Measurements from ENCODE around the gene SHB. TPM values are rescaled to one million over a fixed set of nuclear protein-coding genes. Genes with fewer than 3 reads are reported as not detected.

Gene SHB
- total RNA-seq, 2 donors from 2014 or later, result 41.7 to 57.9 TPM

DNA sequence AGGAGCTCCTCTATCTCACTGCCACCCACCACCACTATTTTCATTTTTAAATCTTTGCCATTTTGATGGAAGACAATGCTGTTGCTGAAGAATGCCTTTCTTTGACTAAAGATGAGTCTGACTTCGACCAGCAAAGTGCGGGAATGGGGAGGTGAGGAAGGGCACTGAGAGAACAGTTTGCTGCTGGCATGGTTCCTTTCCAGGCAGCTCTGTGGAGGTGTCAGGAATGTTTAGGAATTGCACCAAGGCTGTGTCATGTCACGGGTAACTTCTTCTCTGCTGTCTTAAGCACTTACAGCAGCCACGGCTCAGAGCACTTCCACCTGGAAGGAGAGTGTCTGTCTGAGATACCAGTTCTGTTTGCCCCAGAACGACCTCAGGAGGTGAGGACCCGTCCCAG lies 41.4 kb upstream of the SHB start:
- Histone ChIP-seq H3K27me3 (replicated peaks; ENCODE audit: insufficient read depth) (no peaks in the 10 kb centered on the region), H3K27ac (no peak overlapping the region), H3K36me3 (no peaks in the 10 kb centered on the region), H3K4me3 (no peak overlapping the region), H3K9me3 (no peaks in the 10 kb centered on the region), H3K4me1 (ENCODE audit: control insufficient read depth in 1 of 2, low read depth in 2 of 2) (no peaks in the 10 kb centered on the region)
- TF ChIP-seq, protein P1, sequence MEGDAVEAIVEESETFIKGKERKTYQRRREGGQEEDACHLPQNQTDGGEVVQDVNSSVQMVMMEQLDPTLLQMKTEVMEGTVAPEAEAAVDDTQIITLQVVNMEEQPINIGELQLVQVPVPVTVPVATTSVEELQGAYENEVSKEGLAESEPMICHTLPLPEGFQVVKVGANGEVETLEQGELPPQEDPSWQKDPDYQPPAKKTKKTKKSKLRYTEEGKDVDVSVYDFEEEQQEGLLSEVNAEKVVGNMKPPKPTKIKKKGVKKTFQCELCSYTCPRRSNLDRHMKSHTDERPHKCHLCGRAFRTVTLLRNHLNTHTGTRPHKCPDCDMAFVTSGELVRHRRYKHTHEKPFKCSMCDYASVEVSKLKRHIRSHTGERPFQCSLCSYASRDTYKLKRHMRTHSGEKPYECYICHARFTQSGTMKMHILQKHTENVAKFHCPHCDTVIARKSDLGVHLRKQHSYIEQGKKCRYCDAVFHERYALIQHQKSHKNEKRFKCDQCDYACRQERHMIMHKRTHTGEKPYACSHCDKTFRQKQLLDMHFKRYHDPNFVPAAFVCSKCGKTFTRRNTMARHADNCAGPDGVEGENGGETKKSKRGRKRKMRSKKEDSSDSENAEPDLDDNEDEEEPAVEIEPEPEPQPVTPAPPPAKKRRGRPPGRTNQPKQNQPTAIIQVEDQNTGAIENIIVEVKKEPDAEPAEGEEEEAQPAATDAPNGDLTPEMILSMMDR (IDR thresholded peaks at IDR 0.05), result no peak
- ATAC-seq (ENCODE audit: insufficient number of reproducible peaks, low FRiP score, low read depth) (no peak), DNase-seq (ENCODE audit: low spot score) (no peak)

DNA sequence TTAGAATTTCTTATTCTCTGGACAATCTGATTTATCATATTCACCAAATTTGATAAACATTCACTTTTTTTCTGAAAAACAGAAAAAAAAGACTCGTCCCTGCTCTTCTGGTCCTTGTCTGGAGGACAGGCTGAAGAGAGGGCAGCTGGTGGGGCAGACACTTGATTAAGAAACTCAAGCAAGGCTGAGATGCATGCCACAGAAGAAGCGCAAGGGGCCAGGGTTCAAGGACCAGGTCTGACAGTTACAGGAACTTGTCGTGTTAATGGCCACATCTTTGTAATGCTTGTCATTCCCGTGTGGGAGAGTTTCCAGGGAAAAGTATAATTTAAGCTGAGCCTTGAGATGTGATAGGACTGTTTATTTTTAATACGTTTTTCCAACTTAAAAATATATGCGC lies 40.6 kb upstream of the SHB start:
- ATAC-seq (ENCODE audit: insufficient number of reproducible peaks, low FRiP score, low read depth) (no peak), DNase-seq (ENCODE audit: low spot score) (no peak)
- Histone ChIP-seq H3K27me3 (replicated peaks; ENCODE audit: insufficient read depth) (no peaks in the 10 kb centered on the region), H3K4me3 (no peak overlapping the region), H3K27ac (no peak overlapping the region), H3K36me3 (no peaks in the 10 kb centered on the region), H3K9me3 (no peaks in the 10 kb centered on the region), H3K4me1 (ENCODE audit: control insufficient read depth in 1 of 2, low read depth in 2 of 2) (no peaks in the 10 kb centered on the region)
- TF ChIP-seq, protein P1 (IDR thresholded peaks at IDR 0.05), result no peak

DNA sequence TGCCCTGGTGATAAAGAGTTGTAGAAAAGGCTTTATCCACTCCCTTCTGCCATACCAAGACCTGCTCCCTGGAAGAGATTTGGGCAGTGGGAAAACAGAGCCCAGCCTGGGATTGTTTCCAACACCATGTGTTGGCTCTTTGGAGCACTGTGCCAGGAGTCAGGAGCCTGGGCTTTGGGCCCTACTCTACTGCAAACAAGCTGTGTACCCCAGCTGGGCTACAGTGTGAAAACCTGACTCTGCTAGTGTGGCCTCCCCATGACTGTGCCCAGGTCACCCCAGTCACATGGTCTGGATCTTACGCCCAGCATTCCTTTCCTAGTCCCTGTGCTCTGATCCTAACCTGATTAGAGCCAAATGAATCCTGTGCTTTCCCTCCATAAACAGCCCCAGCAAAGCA lies 39.3 kb upstream of the SHB start:
- Histone ChIP-seq H3K36me3 (no peaks in the 10 kb centered on the region), H3K27me3 (replicated peaks; ENCODE audit: insufficient read depth) (no peaks in the 10 kb centered on the region), H3K9me3 (no peaks in the 10 kb centered on the region), H3K4me1 (ENCODE audit: control insufficient read depth in 1 of 2, low read depth in 2 of 2) (no peaks in the 10 kb centered on the region), H3K27ac (no peak overlapping the region), H3K4me3 (no peak overlapping the region)
- no peak for ATAC-seq (ENCODE audit: insufficient number of reproducible peaks, low FRiP score, low read depth)
- DNase-seq (ENCODE audit: low spot score), result no peak
- TF ChIP-seq, protein P1 (IDR thresholded peaks at IDR 0.05), result no peak

DNA sequence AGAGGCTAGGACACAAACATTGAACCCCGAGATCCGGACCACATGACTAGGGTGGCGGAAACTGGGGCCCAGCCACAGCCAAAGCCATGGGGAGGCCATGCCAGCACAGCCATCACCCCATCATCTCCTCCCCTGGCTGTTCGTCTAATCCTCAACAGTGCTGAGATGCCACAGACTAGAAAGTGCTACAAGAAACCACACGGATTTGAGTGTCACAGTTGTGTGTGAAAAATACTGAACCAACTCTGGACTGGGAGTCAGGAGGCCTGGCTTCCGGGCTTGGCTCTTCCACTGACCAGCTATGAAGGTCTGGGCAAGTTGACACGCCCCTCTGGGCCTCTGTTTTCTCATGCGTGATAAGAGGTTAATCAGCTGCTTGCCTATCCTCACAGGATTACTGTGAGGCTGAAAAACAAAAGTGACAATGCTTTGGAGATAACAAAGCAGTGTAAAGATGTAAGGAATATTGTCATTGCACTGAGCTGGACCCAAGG lies 38.8 kb upstream of the SHB start:
- no peaks in the 10 kb centered on the region for H3K4me1 ChIP-seq (ENCODE audit: control insufficient read depth in 1 of 2, low read depth in 2 of 2)
- no peak for DNase-seq (ENCODE audit: low spot score)
- ATAC-seq (ENCODE audit: insufficient number of reproducible peaks, low FRiP score, low read depth), result no peak
- no peaks in the 10 kb centered on the region for H3K36me3 ChIP-seq
- TF ChIP-seq, protein P1 (IDR thresholded peaks at IDR 0.05), result no peak
- H3K27ac ChIP-seq, result no peak overlapping the region
- no peaks in the 10 kb centered on the region for H3K9me3 ChIP-seq
- H3K4me3 ChIP-seq, result no peak overlapping the region
- no peaks in the 10 kb centered on the region for H3K27me3 ChIP-seq (replicated peaks; ENCODE audit: insufficient read depth)

DNA sequence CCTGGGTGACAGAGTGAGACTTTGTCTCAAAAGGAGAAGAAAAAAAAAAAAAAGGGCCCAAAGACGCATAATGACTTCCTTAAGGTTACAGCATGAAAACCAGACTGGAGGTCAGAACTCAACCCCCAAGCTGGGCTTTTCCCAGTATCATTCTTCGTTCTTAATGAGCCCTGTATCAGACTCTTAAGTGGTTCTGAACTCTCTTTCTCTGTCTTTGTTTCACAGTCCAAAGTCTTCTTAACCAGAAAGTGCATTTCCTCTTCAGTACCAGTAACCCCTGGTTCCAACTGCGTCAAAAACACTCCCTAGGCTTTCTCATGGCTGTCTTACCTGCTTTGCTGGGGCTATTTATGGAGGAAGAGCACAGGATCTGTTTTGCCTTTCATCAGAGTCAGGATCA lies 38.4 kb upstream of the SHB start:
- no peaks in the 10 kb centered on the region for H3K4me1 ChIP-seq (ENCODE audit: control insufficient read depth in 1 of 2, low read depth in 2 of 2)
- no peak overlapping the region for H3K4me3 ChIP-seq

More for the DNA sequence above, 38.4 kb upstream of the SHB start:
- Histone ChIP-seq H3K9me3 (no peaks in the 10 kb centered on the region), H3K27me3 (replicated peaks; ENCODE audit: insufficient read depth) (no peaks in the 10 kb centered on the region), H3K27ac (no peak overlapping the region), H3K36me3 (no peaks in the 10 kb centered on the region)
- ATAC-seq (ENCODE audit: insufficient number of reproducible peaks, low FRiP score, low read depth) (no peak), DNase-seq (ENCODE audit: low spot score) (no peak)
- TF ChIP-seq, protein P1 (IDR thresholded peaks at IDR 0.05), result no peak

Data from thoracic aorta (tissue), 2 donors.